ENCODE results near the gene ACTRT2.

Gene ACTRT2

GRCh38 chr1:2983706-2984398, 37.4 kb upstream of the ACTRT2 start:
- no peak for DNase-seq

DNA sequence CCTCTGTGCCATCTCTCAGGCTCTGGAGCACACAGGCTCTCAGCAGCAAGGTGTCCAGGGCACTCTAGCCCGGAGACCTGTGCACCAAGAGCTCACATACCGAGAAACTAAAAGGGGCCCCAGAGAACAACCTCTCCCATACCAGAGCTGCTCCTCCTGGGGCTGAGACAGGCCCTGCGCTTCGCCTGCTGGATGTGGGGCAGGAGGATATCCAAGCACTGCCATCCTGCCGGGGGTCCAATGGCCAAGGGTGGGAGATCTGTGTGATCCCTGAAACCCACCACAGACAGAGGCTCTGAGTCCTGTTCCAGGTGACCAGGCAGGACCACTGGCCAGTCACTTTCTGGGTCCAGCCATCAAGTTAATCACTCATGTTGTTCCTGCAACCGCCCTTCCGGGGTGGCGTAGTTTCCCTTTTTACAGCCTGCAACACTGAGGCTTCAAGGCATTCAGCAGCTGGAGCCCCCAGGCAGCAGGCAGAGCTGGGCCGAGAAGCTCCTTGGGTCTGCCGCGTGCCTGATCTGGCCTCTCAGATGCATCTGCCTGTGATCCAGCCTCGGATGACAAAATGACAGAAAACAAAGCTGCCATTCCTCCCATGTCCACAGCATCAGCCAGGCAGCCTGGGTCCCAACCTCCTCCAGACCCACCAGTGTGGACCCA, 36.7 kb upstream of the ACTRT2 start:
- DNase-seq, result no peak

- no peak for DNase-seq
Observed at GRCh38 chr1:2985067-2985561, 36.2 kb upstream of the ACTRT2 start.

GRCh38 chr1:2985694-2986548, 35.3 kb upstream of the ACTRT2 start:
- DNase-seq, result no peak

GRCh38 chr1:2986549-2987305, 34.5 kb upstream of the ACTRT2 start:
- no peak for DNase-seq

- no peak for DNase-seq
Observed at GRCh38 chr1:2987773-2988172, 33.5 kb upstream of the ACTRT2 start.

GRCh38 chr1:2988256-2988655, 33.0 kb upstream of the ACTRT2 start:
- DNase-seq, result no peak

- DNase-seq, result no peak
Observed at GRCh38 chr1:2989185-2989584, 32.1 kb upstream of the ACTRT2 start.

DNA sequence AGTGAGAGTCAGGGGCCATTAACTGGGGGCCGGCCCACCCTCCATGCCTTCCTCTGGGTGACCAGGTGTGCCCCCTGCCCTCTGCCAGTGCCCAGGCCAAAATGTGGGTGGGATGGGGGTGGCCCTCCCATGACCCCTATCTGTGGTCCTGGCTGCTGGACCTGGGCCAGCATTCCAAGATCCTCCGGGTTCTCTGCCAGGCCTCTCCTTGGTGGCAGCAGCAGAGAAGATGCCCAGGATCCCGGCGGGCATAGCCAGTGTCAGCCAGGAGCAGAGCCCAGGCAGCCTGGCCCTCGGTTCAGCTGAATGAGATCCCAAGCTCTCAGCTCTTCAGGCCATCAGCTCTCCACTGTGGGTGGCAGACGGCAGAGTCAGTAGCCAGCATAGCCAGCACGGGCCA, 31.3 kb upstream of the ACTRT2 start:
- DNase-seq, result no peak

DNA sequence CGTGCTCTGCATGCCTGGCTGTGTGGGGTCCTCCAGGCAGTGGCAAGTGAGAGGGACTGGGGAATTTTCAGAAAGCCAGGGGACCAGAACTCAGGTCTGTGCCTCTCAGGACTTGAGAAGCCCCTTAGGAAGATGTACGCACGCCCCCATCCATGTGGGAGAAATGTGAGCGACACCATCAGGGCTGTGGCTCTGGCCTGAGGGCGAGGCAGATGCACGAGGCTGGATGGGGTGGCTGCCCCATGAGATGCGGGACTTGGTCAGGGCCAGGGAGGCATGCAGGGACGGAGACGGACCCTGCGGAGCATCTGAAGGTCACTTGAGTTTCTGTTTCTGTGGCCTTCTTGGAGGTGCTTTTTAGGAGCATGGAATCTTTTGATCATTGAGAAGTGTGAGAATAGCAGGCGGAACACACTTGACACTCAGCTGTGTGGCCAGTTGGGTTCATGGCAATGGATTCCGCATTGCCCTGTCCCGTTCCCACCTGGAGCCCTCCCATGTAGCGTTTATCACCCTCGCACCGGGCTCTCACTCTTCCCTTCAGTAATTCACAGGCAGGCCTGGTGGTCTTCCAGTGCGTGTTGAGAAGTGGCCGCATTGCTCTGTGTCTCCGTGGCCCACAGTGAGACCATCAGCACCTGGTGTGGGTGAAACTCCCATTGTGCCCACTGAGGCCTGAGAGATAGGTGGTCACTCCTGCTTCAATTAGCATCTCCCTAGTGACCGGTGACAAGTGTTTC, 30.7 kb upstream of the ACTRT2 start:
- no peak for DNase-seq

- DNase-seq, result no peak
Observed at GRCh38 chr1:2991753-2992495, 29.3 kb upstream of the ACTRT2 start.

GRCh38 chr1:2998503-2999100, 22.7 kb upstream of the ACTRT2 start:
- no peak for DNase-seq

- no peak for DNase-seq
Observed at GRCh38 chr1:2999138-2999537, 22.1 kb upstream of the ACTRT2 start.

DNA sequence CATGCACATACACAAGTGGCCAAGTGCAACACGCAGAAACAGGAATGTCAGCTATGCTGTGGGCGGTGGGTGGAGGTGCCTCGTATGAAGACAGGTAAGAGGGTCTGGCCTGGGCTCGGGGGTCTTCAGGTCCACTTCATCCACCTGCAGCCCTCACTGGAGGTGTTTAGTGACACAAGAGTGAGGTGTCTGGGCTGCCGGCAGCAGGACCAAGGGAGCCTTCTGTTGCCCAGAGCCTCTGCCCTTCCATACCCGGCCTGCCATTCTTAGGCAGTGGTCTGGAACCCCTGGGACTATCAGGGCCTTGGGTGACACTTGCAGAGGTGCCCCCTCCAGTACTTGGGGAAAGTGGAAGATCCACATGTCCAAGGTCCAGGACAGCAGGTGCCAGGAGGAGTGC, 21.7 kb upstream of the ACTRT2 start:
- DNase-seq, result no peak

DNA sequence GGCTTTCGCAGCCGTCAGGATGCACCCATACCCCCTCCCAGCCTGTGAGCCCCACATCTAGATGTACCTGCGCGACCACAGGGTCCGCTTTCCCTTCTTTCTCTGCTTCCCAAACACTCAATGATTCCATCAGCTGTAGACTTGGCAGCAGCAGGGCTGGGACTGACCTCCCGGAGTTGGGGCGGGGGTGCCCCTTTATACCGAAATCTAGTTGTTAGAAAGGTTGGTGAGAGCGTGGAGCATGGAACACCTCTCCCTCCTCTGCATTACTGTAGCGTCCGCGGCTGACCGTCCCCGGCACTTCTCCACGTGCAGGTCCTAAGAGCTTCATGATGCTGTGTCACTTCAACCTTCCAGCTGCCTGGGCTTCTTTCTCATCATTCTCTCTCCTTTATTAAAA, 21.1 kb upstream of the ACTRT2 start:
- no peak for DNase-seq

- DNase-seq, result no peak
Observed at GRCh38 chr1:3000671-3001470, 20.4 kb upstream of the ACTRT2 start.

- DNase-seq, result no peak
Observed at GRCh38 chr1:3001471-3002348, 19.6 kb upstream of the ACTRT2 start.

DNA sequence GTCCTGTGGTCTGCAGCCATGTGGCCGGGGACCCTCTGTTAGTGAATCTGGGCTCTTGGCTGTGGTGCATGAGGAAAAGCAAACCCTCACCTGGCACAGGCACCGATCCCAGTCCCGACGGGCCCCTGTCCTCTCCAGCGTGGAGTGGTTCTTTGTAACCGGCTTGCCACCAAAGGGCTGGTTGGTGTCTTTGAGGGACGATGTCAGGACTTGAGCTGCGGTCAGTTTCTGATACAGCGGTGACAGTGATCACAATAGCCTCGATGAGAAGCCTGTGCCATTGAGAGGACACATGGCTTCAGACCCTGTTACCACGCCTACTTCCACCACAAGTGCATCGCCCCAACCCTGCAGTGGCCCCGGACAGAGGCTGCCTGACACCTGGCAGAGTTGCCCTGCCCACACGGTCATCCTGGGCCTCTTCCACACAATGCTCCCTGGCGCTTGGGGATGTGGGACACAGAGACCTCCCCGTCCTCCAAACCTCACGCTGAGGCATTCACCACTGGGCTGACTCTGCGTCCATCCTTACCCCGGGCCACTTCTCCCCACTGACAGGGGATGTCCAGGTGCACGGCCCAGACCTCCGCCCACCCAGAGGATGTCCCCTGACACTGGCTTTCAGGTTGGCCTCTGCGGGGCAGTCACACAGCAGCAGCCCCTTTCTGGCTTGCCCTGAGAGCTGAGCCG, 18.8 kb upstream of the ACTRT2 start:
- no peak for DNase-seq
